ENCODE results near the gene LRP6.

- TF ChIP-seq CTCF (IDR thresholded peaks at IDR 0.05 in 4 of 5, conservative IDR thresholded peaks at IDR 0.05 in 1 of 5) (peak in 4 of 5 experiments; percentile 8 to 41 (median 22)), POLR2A (IDR thresholded peaks at IDR 0.05) (no peak)
Measured at GRCh38 chr12:12081836-12082497, 184.9 kb downstream of the LRP6 start.
